DOHH2 (cell line): ENCODE data around the gene ACAT1.

ENCODE experiments used
- H3F3A ChIP-seq: fragments of 200-600 bp; sonication (generic), shearing (Covaris generic); 2 replicates; pipeline ENCODE4 v1.6.0; 2016; ENCODE audit warnings: antibody characterized with exemption, mild to moderate bottlenecking; ENCODE audit not compliant: control insufficient read depth, insufficient read depth
- H3K27ac ChIP-seq: fragments of 200-600 bp; sonication (generic); 2 replicates; pipeline ENCODE4 v1.5.1; 2014; ENCODE audit warnings: low read depth, mild to moderate bottlenecking, low read length, moderate library complexity
- H3K27me3 ChIP-seq: fragments of 200-600 bp; sonication (generic); 2 replicates; pipeline ENCODE4 v1.6.1; 2014; ENCODE audit warnings: mild to moderate bottlenecking, low read length, mixed read lengths; ENCODE audit not compliant: control insufficient read depth
- H3K36me3 ChIP-seq: fragments of 200-600 bp; sonication (generic); 2 replicates; pipeline ENCODE4 v1.6.1; 2014; ENCODE audit warnings: mild to moderate bottlenecking, low read length, moderate library complexity, mixed read lengths; ENCODE audit not compliant: control insufficient read depth
- H3K4me1 ChIP-seq: fragments of 200-600 bp; sonication (generic); 2 replicates; pipeline ENCODE4 v1.6.1; 2014; ENCODE audit warnings: mild to moderate bottlenecking, low read length, mixed read lengths; ENCODE audit not compliant: control insufficient read depth
- H3K4me2 ChIP-seq: fragments of 200-600 bp; sonication (generic); 2 replicates; pipeline ENCODE4 v1.6.0; 2014; ENCODE audit warnings: mild to moderate bottlenecking, low read length, moderate library complexity
- H3K4me3 ChIP-seq: fragments of 200-600 bp; sonication (generic); 2 replicates; pipeline ENCODE4 v1.5.1; 2014; ENCODE audit warnings: mild to moderate bottlenecking, low read length, mixed read lengths
- H3K79me2 ChIP-seq: fragments of 200-600 bp; sonication (generic); 2 replicates; pipeline ENCODE4 v1.6.1; 2014; ENCODE audit warnings: mild to moderate bottlenecking, low read length, mixed read lengths; ENCODE audit not compliant: control insufficient read depth
- H3K9me2 ChIP-seq: fragments of 200-600 bp; sonication (generic); replicated peaks from 2 replicates; pipeline ENCODE4 v1.6.1; 2014; ENCODE audit warnings: mild to moderate bottlenecking, low read length, mixed read lengths; ENCODE audit not compliant: control insufficient read depth
- H3K9me3 ChIP-seq: fragments of 200-600 bp; sonication (generic); 2 replicates; pipeline ENCODE4 v1.6.1; 2014; ENCODE audit warnings: antibody characterized with exemption, low read length, mixed read lengths; ENCODE audit not compliant: control insufficient read depth, insufficient read depth
- H4K20me1 ChIP-seq: fragments of 200-600 bp; sonication (generic); 2 replicates; pipeline ENCODE4 v1.6.0; 2014; ENCODE audit warnings: low read depth, mild to moderate bottlenecking, antibody characterized with exemption, low read length, moderate library complexity; ENCODE audit not compliant: control insufficient read depth, insufficient read depth
- EZH2phosphoT487 ChIP-seq: fragments of 200-600 bp; sonication (generic); IDR thresholded peaks from 2 replicates; pipeline ENCODE4 v1.6.1; 2017; ENCODE audit warnings: borderline replicate concordance, mild to moderate bottlenecking, antibody characterized with exemption, low read length, moderate library complexity, mixed read lengths
- TF ChIP-seq, protein P1 (sequence below): fragments of 200-600 bp; sonication (generic); IDR thresholded peaks from one replicate; pipeline ENCODE4 v1.5.1; 2014; ENCODE audit warnings: antibody characterized with exemption, mild to moderate bottlenecking, low read depth, low read length; ENCODE audit not compliant: poor library complexity, severe bottlenecking

Gene ACAT1

DNA sequence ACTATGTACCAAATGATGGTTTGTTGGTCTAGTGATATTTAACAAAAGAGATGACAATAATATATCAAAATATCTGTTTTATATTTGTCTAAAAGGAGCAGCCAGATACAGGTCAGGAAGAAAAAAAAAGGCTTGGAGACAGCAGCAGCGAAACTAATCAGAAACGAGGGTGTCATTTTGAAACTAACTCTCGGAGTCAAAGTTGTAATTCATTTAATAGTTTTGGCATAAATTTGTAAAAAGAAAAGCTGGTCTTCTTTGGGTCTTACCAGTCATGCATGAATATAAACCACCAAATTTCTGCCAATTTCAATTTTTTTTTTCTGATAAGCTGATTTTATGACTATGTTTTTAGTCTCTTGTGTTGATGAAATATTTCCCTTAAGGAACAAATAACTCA lies 75.5 kb downstream of the ACAT1 start:
- Histone ChIP-seq H3K4me3 (no peak overlapping the region), H3K4me2 (no peak overlapping the region), H3K27ac (no peak overlapping the region), H3K27me3 (no peaks in the 10 kb centered on the region), H3K9me3 (no peaks in the 10 kb centered on the region), H4K20me1 (0 out of 2 replicates have a peak, but pooled peaks cover 10% of the 10 kb centered on the region), H3K79me2 (peaks cover 65% of the 10 kb centered on the region), H3K36me3 (peaks cover 97% of the 10 kb centered on the region), H3K9me2 (no peaks in the 10 kb centered on the region), H3F3A (peaks cover 4% of the 10 kb centered on the region; the same call in 1 of the 2 replicates), H3K4me1 (peaks cover 20% of the 10 kb centered on the region)
- TF ChIP-seq, protein P1, sequence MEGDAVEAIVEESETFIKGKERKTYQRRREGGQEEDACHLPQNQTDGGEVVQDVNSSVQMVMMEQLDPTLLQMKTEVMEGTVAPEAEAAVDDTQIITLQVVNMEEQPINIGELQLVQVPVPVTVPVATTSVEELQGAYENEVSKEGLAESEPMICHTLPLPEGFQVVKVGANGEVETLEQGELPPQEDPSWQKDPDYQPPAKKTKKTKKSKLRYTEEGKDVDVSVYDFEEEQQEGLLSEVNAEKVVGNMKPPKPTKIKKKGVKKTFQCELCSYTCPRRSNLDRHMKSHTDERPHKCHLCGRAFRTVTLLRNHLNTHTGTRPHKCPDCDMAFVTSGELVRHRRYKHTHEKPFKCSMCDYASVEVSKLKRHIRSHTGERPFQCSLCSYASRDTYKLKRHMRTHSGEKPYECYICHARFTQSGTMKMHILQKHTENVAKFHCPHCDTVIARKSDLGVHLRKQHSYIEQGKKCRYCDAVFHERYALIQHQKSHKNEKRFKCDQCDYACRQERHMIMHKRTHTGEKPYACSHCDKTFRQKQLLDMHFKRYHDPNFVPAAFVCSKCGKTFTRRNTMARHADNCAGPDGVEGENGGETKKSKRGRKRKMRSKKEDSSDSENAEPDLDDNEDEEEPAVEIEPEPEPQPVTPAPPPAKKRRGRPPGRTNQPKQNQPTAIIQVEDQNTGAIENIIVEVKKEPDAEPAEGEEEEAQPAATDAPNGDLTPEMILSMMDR, result no peak
- no peak for TF ChIP-seq EZH2phosphoT487
